Astrocyte (in vitro differentiated cells and primary cell): ENCODE results near the gene GPC3. TPM values are rescaled to one million over a fixed set of nuclear protein-coding genes. Genes with fewer than 3 reads are reported as not detected.

Source experiments
- DNase-seq: peaks from one replicate; pipeline ENCODE4 v3.0.0-alpha.2; 2010; ENCODE audit warnings: low read depth
- FAIRE-seq: peaks from 2 replicates; lab custom pipeline; 2011; peaks lifted over from hg19 to GRCh38; lab: Jason Lieb, UNC
- H2AFZ ChIP-seq: 2 replicates; pipeline ENCODE4 v1.6.0; 2012; ENCODE audit warnings: low read depth, low read length, inconsistent platforms
- H3K27ac ChIP-seq: 2 replicates; pipeline ENCODE4 v1.5.1; 2011; ENCODE audit warnings: low read depth, low read length, inconsistent platforms
- H3K27me3 ChIP-seq: 2 replicates; pipeline ENCODE4 v1.6.0; 2011; ENCODE audit warnings: low read length, inconsistent platforms; ENCODE audit not compliant: insufficient read depth
- H3K36me3 ChIP-seq: 2 replicates; pipeline ENCODE4 v1.5.1; 2011; ENCODE audit warnings: low read length, inconsistent platforms; ENCODE audit not compliant: insufficient read depth
- H3K4me1 ChIP-seq: 2 replicates; pipeline ENCODE4 v1.5.1; 2011; ENCODE audit warnings: low read length, inconsistent platforms; ENCODE audit not compliant: insufficient read depth
- H3K4me2 ChIP-seq: 2 replicates; pipeline ENCODE4 v1.6.0; 2012; ENCODE audit warnings: low read length, inconsistent platforms
- H3K4me3 ChIP-seq: 2 replicates; pipeline ENCODE4 v1.5.1; 2011; ENCODE audit warnings: low read depth, mild to moderate bottlenecking, low read length, inconsistent platforms; ENCODE audit not compliant: insufficient read depth
- H3K79me2 ChIP-seq: 2 replicates; pipeline ENCODE4 v1.6.0; 2012; ENCODE audit warnings: mild to moderate bottlenecking, low read length, inconsistent platforms; ENCODE audit not compliant: insufficient read depth
- H3K9ac ChIP-seq: 2 replicates; pipeline ENCODE4 v1.6.0; 2012; ENCODE audit warnings: mild to moderate bottlenecking, low read length, inconsistent platforms
- H3K9me3 ChIP-seq: 2 replicates; pipeline ENCODE4 v1.5.1; 2012; ENCODE audit warnings: low read depth, mild to moderate bottlenecking, low read length, inconsistent platforms; ENCODE audit not compliant: insufficient read depth
- H4K20me1 ChIP-seq: 2 replicates; pipeline ENCODE4 v1.6.0; 2012; ENCODE audit warnings: low read length, inconsistent platforms; ENCODE audit not compliant: insufficient read depth
- H3K27ac Mint-ChIP-seq: one replicate; pipeline ENCODE4 v1.8.0; 2021; ENCODE audit warnings: mild to moderate bottlenecking, mixed read lengths; ENCODE audit not compliant: unreplicated experiment
- H3K27me3 Mint-ChIP-seq: one replicate; pipeline ENCODE4 v1.8.0; 2021; ENCODE audit warnings: low read depth, mixed read lengths; ENCODE audit not compliant: unreplicated experiment
- H3K36me3 Mint-ChIP-seq: one replicate; pipeline ENCODE4 v1.8.0; 2021; ENCODE audit warnings: low read depth, mixed read lengths; ENCODE audit not compliant: unreplicated experiment
- H3K4me1 Mint-ChIP-seq: one replicate; pipeline ENCODE4 v1.8.0; 2021; ENCODE audit warnings: low read depth, mixed read lengths; ENCODE audit not compliant: unreplicated experiment
- H3K4me3 Mint-ChIP-seq: one replicate; pipeline ENCODE4 v1.8.0; 2021; ENCODE audit warnings: mild to moderate bottlenecking, moderate library complexity, mixed read lengths; ENCODE audit not compliant: unreplicated experiment
- H3K9me3 Mint-ChIP-seq: one replicate; pipeline ENCODE4 v1.8.0; 2021; ENCODE audit warnings: mild to moderate bottlenecking, mixed read lengths; ENCODE audit not compliant: unreplicated experiment
- EZH2 ChIP-seq: IDR thresholded peaks from 2 replicates; pipeline ENCODE4 v1.6.1; 2012; ENCODE audit warnings: mild to moderate bottlenecking, low read length, inconsistent platforms; ENCODE audit not compliant: insufficient read depth
- total RNA-seq: library from RNA; stranded (reverse); gene quantifications from 2 replicates; pipeline ENCODE4 v1.2.1, GENCODE V29; 2021
- TF ChIP-seq, protein P1 (sequence below): IDR thresholded peaks from 2 replicates; pipeline ENCODE4 v1.5.1; 2011; ENCODE audit warnings: low read depth, mild to moderate bottlenecking, inconsistent platforms, low read length, moderate library complexity; ENCODE audit not compliant: insufficient read depth

GPC3 gene
- total RNA-seq, 1 donor from 2014 or later: 8.2 TPM

GRCh38 chrX:133924548-133924947 is 60.8 kb downstream of the GPC3 start:
- peaks cover 2% of the 10 kb centered on the region for H3K27me3 Mint-ChIP-seq
- no peaks in the 10 kb centered on the region for H4K20me1 ChIP-seq
- H3K4me2 ChIP-seq: no peak overlapping the region
- no peaks in the 10 kb centered on the region for H3K36me3 Mint-ChIP-seq
- no peaks in the 10 kb centered on the region for H3K79me2 ChIP-seq
- no peaks in the 10 kb centered on the region for H3K4me1 Mint-ChIP-seq
- TF ChIP-seq, protein P1, sequence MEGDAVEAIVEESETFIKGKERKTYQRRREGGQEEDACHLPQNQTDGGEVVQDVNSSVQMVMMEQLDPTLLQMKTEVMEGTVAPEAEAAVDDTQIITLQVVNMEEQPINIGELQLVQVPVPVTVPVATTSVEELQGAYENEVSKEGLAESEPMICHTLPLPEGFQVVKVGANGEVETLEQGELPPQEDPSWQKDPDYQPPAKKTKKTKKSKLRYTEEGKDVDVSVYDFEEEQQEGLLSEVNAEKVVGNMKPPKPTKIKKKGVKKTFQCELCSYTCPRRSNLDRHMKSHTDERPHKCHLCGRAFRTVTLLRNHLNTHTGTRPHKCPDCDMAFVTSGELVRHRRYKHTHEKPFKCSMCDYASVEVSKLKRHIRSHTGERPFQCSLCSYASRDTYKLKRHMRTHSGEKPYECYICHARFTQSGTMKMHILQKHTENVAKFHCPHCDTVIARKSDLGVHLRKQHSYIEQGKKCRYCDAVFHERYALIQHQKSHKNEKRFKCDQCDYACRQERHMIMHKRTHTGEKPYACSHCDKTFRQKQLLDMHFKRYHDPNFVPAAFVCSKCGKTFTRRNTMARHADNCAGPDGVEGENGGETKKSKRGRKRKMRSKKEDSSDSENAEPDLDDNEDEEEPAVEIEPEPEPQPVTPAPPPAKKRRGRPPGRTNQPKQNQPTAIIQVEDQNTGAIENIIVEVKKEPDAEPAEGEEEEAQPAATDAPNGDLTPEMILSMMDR: no peak
- no peak for TF ChIP-seq EZH2
- no peak for DNase-seq
- H3K36me3 ChIP-seq: no peaks in the 10 kb centered on the region
- H3K9me3 Mint-ChIP-seq: no peaks in the 10 kb centered on the region
- H2AFZ ChIP-seq: no peak overlapping the region
- no peak overlapping the region for H3K9ac ChIP-seq
- no peaks in the 10 kb centered on the region for H3K4me1 ChIP-seq
- no peak overlapping the region for H3K27ac ChIP-seq
- H3K4me3 ChIP-seq: no peak overlapping the region
- H3K27ac Mint-ChIP-seq: no peak overlapping the region
- H3K9me3 ChIP-seq: no peaks in the 10 kb centered on the region
- no peak for FAIRE-seq
- H3K4me3 Mint-ChIP-seq: no peak overlapping the region
- H3K27me3 ChIP-seq: no peaks in the 10 kb centered on the region

DNA sequence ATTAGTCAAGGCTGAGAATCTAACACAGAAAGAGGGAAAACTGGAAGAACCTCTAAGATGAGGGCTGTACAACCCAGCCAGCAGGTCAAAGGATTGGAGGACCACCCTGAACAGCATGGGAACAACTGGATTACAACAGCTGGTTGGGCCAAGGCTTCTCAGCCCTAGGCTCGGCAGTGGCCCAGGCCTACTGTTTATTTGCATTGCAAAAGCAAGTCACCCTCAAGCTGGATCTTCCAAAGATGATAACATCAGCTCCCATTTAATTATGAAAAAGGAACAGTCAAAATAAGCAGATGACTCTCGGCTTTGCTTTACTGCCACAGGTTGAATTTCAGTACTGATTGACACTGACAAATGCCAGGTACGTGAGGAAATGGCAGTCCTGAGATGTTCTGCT is 61.8 kb downstream of the GPC3 start:
- H3K79me2 ChIP-seq: no peaks in the 10 kb centered on the region
- no peaks in the 10 kb centered on the region for H4K20me1 ChIP-seq
- no peaks in the 10 kb centered on the region for H3K36me3 Mint-ChIP-seq
- TF ChIP-seq, protein P1: no peak
- no peak for TF ChIP-seq EZH2
- H3K27me3 Mint-ChIP-seq: peaks cover 2% of the 10 kb centered on the region
- DNase-seq (no peak), FAIRE-seq (no peak)
- no peak overlapping the region for H3K4me3 Mint-ChIP-seq
- no peak overlapping the region for H3K27ac ChIP-seq
- no peaks in the 10 kb centered on the region for H3K9me3 Mint-ChIP-seq
- no peak overlapping the region for H3K4me2 ChIP-seq
- H2AFZ ChIP-seq: no peak overlapping the region
- no peaks in the 10 kb centered on the region for H3K36me3 ChIP-seq
- H3K4me3 ChIP-seq: no peak overlapping the region
- no peaks in the 10 kb centered on the region for H3K9me3 ChIP-seq
- H3K9ac ChIP-seq: no peak overlapping the region
- H3K4me1 ChIP-seq: no peaks in the 10 kb centered on the region
- no peak overlapping the region for H3K27ac Mint-ChIP-seq
- no peaks in the 10 kb centered on the region for H3K27me3 ChIP-seq
- no peaks in the 10 kb centered on the region for H3K4me1 Mint-ChIP-seq

DNA sequence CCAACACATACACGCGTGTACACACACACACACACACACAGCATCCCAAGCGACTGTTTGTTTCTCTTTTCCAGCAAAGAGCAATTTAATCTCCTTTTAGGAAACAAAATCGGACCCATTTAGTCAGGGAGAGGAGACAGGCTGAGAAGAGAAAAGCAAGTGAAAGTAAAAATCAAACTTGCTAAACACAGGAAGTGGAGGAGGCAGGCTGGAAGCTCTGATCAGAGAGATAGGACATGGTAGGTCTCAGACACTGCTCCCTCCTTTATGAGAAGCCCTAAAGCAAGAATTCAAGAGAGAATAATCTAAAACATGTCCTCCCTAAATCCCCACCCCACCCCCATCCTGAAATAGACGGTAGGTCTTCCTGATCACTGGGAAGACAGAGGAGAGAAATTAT is 62.3 kb downstream of the GPC3 start:
- H3K9me3 ChIP-seq: no peaks in the 10 kb centered on the region
- H3K9me3 Mint-ChIP-seq: no peaks in the 10 kb centered on the region
- no peaks in the 10 kb centered on the region for H3K36me3 Mint-ChIP-seq
- no peaks in the 10 kb centered on the region for H3K79me2 ChIP-seq
- H3K27me3 ChIP-seq: no peaks in the 10 kb centered on the region
- H2AFZ ChIP-seq: no peak overlapping the region
- H3K27ac ChIP-seq: no peak overlapping the region
- no peak overlapping the region for H3K4me3 Mint-ChIP-seq
- no peaks in the 10 kb centered on the region for H4K20me1 ChIP-seq
- no peak for TF ChIP-seq EZH2
- TF ChIP-seq, protein P1: no peak
- no peaks in the 10 kb centered on the region for H3K36me3 ChIP-seq
- peaks cover 2% of the 10 kb centered on the region for H3K27me3 Mint-ChIP-seq
- no peak overlapping the region for H3K27ac Mint-ChIP-seq
- no peaks in the 10 kb centered on the region for H3K4me1 Mint-ChIP-seq
- H3K4me3 ChIP-seq: no peak overlapping the region
- no peaks in the 10 kb centered on the region for H3K4me1 ChIP-seq
- no peak for FAIRE-seq
- DNase-seq: no peak
- H3K4me2 ChIP-seq: no peak overlapping the region
- no peak overlapping the region for H3K9ac ChIP-seq
